NK-92 treated with Interleukin-12 subunit alpha and Interleukin-12 subunit beta, amount 100 ng/mL, for 24 hours (cell line): Measurements from ENCODE around the gene SUFU.
"Not testable (repeated sequence)": the region's sequence is repeated elsewhere in the genome, so short reads cannot be mapped to it uniquely, and the experiment has no call there.

ENCODE experiments used
- DNase-seq: peaks from one replicate; lab custom pipeline; 2025; lab: John Stamatoyannopoulos, UW

SUFU gene

DNA sequence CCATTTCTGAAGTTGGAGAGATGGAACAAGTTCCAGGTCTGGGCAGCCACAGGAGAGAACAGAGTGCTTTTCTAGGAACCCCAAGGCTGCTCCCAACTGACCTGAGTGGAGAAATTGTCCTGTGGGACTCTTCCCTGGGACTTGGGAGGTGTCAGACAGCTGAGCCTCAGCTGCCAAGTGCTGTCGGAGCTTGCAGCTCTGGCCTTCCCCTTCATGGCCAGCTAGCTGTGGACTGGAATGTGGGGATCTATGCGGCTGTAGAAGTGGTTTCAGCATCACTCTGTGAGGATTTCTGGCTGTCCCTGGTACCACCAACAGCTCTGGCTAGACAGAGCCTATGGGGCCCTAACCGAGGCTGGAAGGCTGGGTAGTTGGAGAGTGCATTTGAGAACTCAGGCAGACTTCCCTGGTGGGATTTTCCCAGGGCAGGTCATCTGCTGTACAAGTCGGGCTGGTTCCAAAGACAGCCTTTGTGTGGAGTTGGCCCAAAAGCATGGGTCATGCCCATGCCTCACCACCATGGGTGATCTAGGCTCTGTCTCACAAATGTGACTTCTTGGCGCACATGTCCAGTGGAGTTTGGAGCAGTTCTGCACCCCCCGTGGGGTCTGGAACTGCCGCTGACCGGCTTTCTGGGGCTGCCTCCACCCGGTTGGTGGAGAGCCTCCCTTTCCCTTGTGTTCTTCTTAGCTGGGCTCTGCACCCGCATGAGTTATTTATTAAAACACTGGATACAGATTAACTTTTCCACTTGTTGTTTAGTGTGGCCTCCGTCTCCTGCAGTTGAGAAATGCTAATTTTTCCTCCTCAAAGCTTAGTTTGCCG is 10.9 kb downstream of the SUFU start:
- no peak for DNase-seq

DNA sequence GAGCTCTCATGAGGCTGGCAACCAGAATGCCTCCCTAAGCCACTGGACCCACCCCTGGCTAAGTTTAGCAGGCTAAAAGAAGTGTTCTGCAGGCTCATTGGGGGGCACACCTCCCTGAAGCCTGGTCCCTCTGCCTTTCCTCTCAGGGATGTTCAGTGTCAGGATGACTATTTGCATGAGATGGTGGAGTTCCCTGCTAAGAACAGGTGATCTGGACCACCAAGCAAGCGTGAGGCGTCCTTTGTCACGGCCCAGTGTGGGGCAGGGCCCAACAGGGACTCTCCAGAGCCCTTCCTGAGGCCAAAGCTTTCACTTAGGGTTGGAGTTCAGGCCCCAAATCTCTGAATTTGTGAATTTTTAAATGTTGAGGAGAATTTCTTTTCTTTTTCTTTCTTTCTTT is 12.0 kb downstream of the SUFU start:
- DNase-seq, result no peak

- no peak for DNase-seq
Observed at GRCh38 chr10:102517553-102517952, 13.8 kb downstream of the SUFU start.

DNA sequence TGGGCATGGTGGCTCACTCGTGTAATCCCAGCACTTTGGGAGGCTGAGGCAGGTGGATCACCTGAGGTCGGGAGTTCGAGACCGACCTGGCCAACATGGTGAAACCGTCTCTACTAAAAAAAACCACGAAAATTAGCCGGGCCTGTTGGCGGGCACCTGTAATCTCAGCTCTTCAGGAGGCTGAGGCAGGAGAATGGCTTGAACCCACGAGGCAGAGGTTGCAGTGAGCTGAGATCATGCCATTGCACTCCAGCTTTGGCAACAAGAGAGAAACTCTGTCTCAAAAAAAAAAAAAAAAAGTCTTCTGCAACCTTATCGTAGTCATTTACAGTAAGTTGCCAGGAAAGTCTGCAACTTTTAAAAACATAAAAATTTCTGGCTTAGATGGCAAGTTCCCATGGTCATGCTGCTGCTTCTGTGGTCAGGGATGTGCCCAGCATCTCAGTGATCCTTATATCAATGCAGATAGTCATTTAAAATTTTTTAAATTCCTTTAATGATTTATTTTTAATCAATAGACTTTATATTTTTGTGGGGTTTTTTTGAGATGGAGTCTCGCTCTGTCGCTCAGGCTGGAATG is 15.6 kb downstream of the SUFU start:
- DNase-seq, result no peak

GRCh38 chr10:102522874-102523249 is 19.1 kb downstream of the SUFU start:
- DNase-seq, result no peak

DNA sequence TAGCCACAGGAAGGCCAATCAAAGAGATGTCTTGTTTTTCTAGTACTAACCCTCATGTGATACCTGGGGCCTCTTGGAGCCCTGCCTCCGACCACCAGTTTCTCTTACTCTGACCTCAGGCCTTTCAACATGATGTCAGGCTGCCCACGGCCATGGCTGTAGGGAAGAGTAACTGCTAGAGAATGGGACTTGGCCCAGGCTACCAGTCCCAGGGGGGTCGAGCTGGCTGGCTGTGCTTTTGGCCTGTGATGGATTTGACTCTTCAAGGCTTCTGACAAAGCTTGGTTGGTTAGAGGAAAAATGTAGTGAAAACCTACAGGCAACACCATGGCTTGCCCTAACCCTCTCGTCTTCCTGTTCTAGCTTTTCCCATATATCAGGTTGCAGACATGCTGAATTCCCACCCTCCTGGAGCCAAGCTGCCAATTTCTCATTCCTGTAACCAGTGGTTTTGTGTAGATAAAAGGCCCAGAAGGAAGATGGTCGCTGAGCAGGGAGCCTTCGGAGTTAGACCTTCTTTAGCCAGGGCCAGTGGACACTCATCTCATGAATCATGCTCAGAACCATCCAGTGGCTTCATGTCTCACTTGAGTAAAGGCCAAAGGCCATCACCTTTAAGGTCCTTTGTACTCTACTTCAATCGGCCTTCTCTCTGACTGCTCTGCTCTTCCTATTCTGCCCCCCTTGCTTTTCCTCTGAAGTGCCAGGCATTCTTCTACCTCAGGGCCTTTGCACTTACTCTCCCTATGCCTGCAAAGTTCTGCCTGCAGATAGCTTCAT is 19.7 kb downstream of the SUFU start:
- no peak for DNase-seq

DNA sequence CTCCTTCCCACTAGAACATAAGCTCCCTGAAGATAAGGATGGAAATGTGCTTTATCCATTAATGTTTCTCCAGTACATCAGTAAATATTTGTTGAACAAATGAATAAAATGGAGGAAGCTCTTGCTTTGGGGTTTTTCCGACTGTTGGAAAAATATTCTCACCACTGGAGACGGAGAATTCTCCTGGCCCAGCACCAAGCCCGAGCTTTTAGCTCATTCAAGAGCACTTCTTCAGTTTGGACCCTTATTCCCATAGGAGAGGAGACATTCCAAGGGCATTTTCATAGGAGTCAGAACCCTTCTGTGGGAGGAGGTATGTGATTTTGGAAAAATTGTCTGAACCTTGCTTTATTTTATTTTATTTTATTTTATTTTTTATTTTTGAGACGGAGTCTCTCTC is 21.0 kb downstream of the SUFU start:
- no peak for DNase-seq

GRCh38 chr10:102527546-102527945 is 23.8 kb downstream of the SUFU start:
- DNase-seq, result no peak

DNA sequence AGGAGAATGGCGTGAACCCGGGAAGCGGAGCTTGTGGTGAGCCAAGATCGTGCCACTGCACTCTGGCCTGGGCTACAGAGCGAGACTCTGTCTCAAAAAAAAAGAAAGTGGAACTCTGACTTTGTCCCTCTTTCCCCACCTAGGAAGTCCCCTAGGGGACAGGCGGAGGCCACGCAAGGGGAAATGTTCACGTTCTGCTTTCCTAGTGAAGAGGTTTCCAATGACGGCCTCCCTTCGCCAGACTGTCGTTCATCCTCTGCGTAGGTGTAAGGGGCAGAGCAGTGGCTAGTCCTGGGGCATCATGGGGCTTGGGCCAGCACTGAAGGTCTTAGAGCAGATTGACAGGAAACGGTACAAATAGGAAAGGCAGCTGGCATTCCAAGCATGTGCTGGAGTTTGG is 30.6 kb downstream of the SUFU start:
- no peak for DNase-seq

GRCh38 chr10:102534966-102535365 is 31.2 kb downstream of the SUFU start:
- not testable (repeated sequence) for DNase-seq

DNA sequence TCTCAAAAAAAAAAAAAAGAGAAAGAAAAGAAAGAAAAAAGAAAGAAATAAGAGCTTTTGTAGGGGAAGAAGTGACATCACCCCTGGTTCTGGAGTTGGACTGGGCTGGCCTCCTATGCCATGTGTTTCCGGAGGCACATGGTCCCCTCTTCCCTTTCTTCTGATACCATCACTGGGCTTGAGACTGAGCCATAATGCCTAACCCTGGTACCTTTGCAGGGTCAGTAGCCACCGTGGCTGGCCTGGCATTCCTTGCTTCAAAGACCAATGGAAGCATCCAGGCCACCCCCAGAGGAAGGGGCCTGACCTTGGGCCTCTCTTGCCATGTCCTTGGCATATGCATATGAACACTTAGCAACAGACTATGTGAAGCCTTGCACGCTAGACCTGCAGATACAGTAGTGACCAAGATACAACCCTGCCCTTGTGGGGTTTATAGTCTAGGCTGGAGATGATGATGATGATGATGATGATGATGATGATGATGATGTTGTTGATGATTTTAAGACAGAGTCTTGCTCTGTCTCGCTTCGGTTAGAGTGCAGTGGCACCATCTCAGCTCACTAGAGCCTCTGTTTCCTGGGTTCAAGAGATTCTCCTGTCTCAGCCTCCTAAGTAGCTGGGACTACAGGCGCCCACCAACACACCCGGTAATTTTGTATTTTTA is 31.8 kb downstream of the SUFU start:
- no peak for DNase-seq

GRCh38 chr10:102537367-102537766 is 33.6 kb downstream of the SUFU start:
- no peak for DNase-seq

DNA sequence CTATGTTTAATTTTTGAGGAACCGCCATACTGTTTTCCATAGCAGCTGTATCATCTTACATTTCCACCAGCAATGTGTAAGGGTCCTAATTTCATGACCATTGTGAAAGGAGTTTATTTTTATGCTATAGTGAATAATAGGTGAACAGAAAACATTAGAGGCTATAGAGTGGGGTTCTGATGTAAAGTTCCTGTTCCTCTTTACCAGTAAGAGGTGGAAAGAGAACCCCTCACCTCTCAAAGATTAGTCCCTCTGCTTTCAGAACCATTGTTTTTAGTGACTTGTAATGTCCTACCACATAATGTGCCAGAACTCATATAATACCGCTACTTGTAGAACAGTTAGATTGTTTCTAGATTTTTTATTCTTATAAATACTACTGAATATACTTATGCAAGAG is 34.2 kb downstream of the SUFU start:
- DNase-seq, result no peak

DNA sequence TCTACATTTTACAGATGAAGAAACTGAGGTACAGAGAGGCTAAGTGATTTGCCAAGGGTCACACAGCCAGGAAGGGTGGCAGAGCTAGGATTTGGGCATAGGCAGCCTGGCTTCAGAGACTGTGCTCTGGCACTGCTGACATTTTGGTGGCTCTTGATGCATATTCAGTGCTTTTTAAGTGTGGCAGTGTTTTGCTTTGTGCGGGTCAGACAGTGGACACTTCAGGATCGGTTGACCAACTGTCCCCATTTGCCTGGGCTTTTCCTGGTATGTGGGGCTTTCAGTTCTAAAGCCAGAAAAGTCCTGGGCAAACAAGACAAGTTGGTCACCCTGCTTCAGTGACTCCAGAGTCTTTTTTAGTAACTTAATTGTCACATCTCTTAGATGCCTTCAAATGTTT is 35.0 kb downstream of the SUFU start:
- no peak for DNase-seq

DNA sequence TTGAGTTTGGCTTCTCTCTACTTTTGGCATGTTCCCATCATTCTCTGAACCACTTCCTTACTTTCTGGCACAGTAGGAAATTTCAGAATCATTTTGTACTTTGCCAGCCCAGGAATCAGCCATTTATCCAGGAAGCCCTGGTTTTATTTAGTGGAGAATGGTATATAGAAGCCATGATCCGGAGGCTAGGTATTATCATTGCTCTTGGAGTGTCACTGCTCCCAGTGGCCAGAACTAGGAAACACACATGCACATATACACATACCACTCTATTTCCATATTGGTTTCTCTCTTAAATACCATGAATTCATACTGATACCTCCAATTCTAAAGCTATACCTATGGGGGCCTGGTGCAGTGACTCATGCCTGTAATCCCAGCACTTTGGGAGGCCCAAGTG is 36.3 kb downstream of the SUFU start:
- no peak for DNase-seq

- DNase-seq, result no peak
Observed at GRCh38 chr10:102542800-102543418, 39.1 kb downstream of the SUFU start.

- no peak for DNase-seq
Observed at GRCh38 chr10:102545265-102545871, 41.6 kb downstream of the SUFU start.

- no peak for DNase-seq
Observed at GRCh38 chr10:102545997-102546396, 42.2 kb downstream of the SUFU start.

GRCh38 chr10:102546606-102547320 is 43.0 kb downstream of the SUFU start:
- no peak for DNase-seq

- DNase-seq, result no peak
Observed at GRCh38 chr10:102549549-102549948, 45.8 kb downstream of the SUFU start.

- DNase-seq, result no peak
Observed at GRCh38 chr10:102550636-102551210, 47.0 kb downstream of the SUFU start.
